Measurements from ENCODE around the gene MAP4.

MAP4 gene

DNA sequence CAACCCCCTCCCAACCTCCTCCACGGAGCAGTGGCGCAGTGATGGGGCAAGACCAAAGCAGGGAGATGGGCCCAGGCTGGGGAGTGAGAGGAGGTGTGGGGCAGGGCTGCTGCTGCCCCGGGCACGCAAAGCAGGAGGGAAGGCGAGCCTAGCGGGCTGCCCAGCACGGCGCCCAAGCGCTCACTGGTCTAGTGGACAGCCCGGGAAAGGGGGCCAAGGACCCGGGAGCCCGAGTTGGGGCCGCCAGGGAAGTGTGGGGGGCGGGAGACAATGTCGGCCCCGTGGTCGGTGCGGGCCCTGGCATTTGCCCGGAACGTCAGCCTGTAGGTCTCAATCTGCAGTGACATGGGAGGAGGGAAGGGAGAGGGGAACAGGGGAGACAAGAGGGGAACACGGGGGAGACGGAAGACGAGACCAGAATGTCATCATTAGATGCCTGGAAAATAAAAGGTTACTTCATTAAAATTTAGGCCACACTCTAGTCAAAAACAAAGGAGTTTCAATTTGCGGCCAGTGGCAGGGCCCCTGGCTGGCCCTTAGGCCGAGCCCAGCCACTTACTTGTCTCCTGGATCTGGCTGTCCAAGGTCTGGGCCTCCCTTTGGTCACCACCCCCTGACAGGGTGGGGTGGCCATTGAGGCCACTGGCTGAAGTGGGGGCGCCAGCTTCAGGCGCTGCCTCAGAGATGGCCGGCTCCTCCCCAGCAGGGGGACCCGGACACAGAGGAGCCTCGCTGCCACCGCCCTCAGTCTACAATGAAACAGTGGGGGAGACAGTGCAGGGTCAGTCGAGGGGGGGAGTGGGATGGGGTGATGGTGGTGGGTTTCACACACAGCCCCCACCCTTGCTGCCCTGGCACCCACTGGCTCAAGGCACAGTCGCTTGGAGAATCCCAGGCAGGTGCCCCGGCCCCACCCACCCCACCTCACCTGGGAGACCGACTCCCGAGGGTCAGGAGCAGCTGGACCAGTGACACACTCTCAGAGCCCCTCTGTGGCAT lies 163.3 kb downstream of the MAP4 start:
- TF ChIP-seq, protein P1, sequence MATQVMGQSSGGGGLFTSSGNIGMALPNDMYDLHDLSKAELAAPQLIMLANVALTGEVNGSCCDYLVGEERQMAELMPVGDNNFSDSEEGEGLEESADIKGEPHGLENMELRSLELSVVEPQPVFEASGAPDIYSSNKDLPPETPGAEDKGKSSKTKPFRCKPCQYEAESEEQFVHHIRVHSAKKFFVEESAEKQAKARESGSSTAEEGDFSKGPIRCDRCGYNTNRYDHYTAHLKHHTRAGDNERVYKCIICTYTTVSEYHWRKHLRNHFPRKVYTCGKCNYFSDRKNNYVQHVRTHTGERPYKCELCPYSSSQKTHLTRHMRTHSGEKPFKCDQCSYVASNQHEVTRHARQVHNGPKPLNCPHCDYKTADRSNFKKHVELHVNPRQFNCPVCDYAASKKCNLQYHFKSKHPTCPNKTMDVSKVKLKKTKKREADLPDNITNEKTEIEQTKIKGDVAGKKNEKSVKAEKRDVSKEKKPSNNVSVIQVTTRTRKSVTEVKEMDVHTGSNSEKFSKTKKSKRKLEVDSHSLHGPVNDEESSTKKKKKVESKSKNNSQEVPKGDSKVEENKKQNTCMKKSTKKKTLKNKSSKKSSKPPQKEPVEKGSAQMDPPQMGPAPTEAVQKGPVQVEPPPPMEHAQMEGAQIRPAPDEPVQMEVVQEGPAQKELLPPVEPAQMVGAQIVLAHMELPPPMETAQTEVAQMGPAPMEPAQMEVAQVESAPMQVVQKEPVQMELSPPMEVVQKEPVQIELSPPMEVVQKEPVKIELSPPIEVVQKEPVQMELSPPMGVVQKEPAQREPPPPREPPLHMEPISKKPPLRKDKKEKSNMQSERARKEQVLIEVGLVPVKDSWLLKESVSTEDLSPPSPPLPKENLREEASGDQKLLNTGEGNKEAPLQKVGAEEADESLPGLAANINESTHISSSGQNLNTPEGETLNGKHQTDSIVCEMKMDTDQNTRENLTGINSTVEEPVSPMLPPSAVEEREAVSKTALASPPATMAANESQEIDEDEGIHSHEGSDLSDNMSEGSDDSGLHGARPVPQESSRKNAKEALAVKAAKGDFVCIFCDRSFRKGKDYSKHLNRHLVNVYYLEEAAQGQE (IDR thresholded peaks at IDR 0.05; ENCODE audit: low read depth) = no peak
- TF ChIP-seq TCF12 (IDR thresholded peaks at IDR 0.05; ENCODE audit: low read depth) (no peak), CEBPB (IDR thresholded peaks at IDR 0.05) (no peak), EGR1 (IDR thresholded peaks at IDR 0.05) (no peak), ZBTB7A (IDR thresholded peaks at IDR 0.05; ENCODE audit: low read depth) (no peak), TAF1 (IDR thresholded peaks at IDR 0.05; ENCODE audit: low read depth) (no peak), RAD21 (IDR thresholded peaks at IDR 0.05; ENCODE audit: low read depth) (no peak), EP300 (IDR thresholded peaks at IDR 0.05; ENCODE audit: borderline replicate concordance) (no peak), FOXM1 (IDR thresholded peaks at IDR 0.05; ENCODE audit: borderline replicate concordance, low read depth) (no peak), YY1 (IDR thresholded peaks at IDR 0.05; ENCODE audit: low read depth) (no peak), NFIC (IDR thresholded peaks at IDR 0.05) (no peak), CREB1 (IDR thresholded peaks at IDR 0.05; ENCODE audit: low read depth) (no peak), TEAD4 (IDR thresholded peaks at IDR 0.05) (no peak)
- TF ChIP-seq, protein P2, sequence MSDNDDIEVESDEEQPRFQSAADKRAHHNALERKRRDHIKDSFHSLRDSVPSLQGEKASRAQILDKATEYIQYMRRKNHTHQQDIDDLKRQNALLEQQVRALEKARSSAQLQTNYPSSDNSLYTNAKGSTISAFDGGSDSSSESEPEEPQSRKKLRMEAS (IDR thresholded peaks at IDR 0.05) = no peak
- TF ChIP-seq, protein P3, sequence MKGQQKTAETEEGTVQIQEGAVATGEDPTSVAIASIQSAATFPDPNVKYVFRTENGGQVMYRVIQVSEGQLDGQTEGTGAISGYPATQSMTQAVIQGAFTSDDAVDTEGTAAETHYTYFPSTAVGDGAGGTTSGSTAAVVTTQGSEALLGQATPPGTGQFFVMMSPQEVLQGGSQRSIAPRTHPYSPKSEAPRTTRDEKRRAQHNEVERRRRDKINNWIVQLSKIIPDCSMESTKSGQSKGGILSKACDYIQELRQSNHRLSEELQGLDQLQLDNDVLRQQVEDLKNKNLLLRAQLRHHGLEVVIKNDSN (IDR thresholded peaks at IDR 0.05) = no peak

DNA sequence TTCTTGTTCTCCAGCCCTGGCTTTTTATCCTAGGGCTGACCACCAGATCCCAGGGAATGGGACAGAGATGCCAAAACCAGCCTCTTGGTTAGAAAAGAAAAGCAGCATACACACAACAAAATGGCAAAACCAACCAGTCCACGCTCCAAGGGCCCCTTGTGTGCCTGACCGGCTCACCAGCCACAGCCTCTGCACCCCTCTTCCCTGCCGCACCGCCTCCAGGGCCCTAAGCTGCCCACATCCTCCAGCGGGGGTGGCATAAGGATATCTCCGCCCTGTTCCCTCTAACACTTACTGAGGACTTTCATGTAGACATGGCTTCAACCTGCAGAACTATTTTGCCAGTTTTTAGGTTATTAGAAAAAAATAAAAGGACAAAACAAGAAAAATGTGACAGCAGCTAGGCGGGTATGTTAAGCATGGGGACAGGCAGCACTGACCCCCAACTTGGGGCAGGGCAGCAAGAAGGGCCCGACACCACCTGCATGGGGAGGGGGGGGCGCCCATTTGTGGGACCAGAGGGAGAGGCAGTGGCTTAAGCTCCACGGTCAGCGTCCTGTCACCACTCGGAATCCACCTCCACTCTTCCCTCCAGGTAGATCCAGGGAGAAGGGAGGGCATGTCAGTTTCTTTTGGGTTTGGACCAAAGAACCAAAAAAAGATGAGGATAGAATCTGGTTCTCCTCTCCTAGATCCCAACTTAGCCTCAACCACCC lies 164.2 kb downstream of the MAP4 start:
- no peak for TF ChIP-seq TAF1 (IDR thresholded peaks at IDR 0.05; ENCODE audit: low read depth)
- TF ChIP-seq EP300 (IDR thresholded peaks at IDR 0.05; ENCODE audit: borderline replicate concordance) = no peak
- no peak for TF ChIP-seq CREB1 (IDR thresholded peaks at IDR 0.05; ENCODE audit: low read depth)
- no peak for TF ChIP-seq RAD21 (IDR thresholded peaks at IDR 0.05; ENCODE audit: low read depth)
- no peak for TF ChIP-seq TEAD4 (IDR thresholded peaks at IDR 0.05)
- TF ChIP-seq, protein P2 (IDR thresholded peaks at IDR 0.05) = no peak
- TF ChIP-seq YY1 (IDR thresholded peaks at IDR 0.05; ENCODE audit: low read depth) = no peak
- no peak for TF ChIP-seq TCF12 (IDR thresholded peaks at IDR 0.05; ENCODE audit: low read depth)
- TF ChIP-seq, protein P3 (IDR thresholded peaks at IDR 0.05) = no peak
- no peak for TF ChIP-seq ZBTB7A (IDR thresholded peaks at IDR 0.05; ENCODE audit: low read depth)
- TF ChIP-seq FOXM1 (IDR thresholded peaks at IDR 0.05; ENCODE audit: borderline replicate concordance, low read depth) = no peak
- TF ChIP-seq EGR1 (IDR thresholded peaks at IDR 0.05) = no peak
- TF ChIP-seq NFIC (IDR thresholded peaks at IDR 0.05) = no peak
- no peak for TF ChIP-seq CEBPB (IDR thresholded peaks at IDR 0.05)
- TF ChIP-seq, protein P1 (IDR thresholded peaks at IDR 0.05; ENCODE audit: low read depth) = no peak

DNA sequence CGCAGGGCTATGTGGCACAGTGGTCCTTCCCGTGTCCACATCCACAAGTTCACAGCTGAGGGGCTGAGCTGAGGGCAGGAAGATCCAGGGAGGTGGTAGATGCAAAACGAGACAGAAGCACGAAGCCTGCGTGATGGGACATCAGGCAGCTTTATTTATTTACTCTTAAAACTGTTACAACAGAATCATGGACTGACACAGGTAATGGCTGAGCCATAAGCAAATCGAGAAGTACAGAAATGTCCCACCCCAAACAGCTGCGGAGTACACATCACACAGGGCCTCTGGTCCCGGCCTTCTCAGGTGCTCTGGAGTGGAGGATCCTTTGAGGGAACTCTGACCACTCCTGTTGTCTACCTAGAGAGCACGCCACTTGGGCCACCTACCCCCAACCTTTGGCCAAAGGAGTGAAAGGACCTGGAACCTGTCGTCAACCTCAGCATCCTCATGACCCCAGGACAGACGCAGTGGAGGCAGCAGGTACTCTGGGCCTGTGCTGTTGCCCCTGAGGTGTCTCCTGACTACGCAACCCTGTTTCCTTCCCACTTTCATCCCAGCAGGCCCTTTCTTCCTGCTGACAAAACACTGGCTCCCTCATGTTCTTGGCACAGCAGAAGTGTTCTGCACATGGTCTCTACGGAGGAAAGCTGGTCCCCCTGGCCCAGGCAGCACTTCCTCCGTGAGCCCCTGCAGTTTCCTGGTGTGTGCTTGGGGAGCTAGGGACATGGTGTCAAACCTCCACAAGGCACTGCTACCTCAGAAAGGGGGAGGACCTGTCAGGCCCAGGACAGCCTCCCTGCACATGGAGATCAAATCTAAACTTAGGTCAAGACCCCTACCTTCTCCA lies 165.4 kb downstream of the MAP4 start:
- no peak for TF ChIP-seq TEAD4 (IDR thresholded peaks at IDR 0.05)
- TF ChIP-seq, protein P2 (IDR thresholded peaks at IDR 0.05) = no peak

DNA sequence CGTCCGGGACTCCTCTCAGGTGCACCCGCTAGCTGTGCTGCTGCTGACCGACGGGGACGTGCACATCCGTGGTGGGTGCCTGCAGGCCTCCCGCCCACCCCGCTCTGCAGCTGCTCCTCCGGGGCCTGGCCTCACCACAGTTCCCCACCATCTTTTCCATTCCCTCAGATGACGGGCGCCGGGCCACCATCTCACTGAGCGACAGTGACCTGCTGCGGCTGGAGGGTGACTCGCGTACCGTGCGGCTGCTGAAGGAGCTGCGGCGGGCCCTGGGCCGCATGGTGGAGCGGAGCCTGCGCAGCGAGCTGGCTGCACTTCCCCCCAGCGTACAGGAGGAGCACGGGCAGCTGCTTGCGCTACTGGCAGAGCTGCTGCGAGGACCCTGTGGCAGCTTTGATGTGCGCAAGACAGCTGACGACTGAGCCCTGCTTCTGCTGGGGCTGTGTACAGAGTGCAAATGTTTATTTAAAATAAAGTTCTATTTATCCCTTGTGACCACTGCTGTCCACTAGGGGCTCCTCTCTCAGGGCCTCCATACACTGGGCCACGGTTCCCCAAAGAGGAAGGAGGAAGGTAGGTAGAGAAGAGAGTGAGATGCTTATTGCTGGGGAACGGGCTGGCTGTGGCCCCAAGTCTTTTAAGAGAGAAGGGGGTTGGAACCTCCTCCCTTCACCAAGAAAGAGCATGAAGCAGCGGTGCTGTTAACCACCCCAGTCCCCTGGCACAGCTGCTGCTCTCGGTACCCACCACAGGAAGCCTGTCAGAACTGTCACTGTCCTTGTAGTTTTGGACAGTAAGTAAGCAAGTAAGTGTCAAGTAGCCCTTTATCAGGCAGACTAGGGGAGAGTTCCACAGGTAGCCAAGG lies 166.3 kb downstream of the MAP4 start:
- TF ChIP-seq TAF1 (IDR thresholded peaks at IDR 0.05; ENCODE audit: low read depth) (no peak), CREB1 (IDR thresholded peaks at IDR 0.05; ENCODE audit: low read depth) (no peak), TEAD4 (IDR thresholded peaks at IDR 0.05) (no peak), YY1 (IDR thresholded peaks at IDR 0.05; ENCODE audit: low read depth) (no peak), ZBTB7A (IDR thresholded peaks at IDR 0.05; ENCODE audit: low read depth) (no peak), EP300 (IDR thresholded peaks at IDR 0.05; ENCODE audit: borderline replicate concordance) (no peak), RAD21 (IDR thresholded peaks at IDR 0.05; ENCODE audit: low read depth) (no peak), FOXM1 (IDR thresholded peaks at IDR 0.05; ENCODE audit: borderline replicate concordance, low read depth) (no peak), NFIC (IDR thresholded peaks at IDR 0.05) (no peak), TCF12 (IDR thresholded peaks at IDR 0.05; ENCODE audit: low read depth) (no peak)
- TF ChIP-seq, protein P1 (IDR thresholded peaks at IDR 0.05; ENCODE audit: low read depth) = no peak
- TF ChIP-seq, protein P2 (IDR thresholded peaks at IDR 0.05) = no peak

Data from Ishikawa (cell line).